ENCODE results near the gene COPZ1.

The COPZ1 gene

GRCh38 chr12:54373649-54374561 is 49.0 kb downstream of the COPZ1 start:
- H3K4ac ChIP-seq (ENCODE audit: low read depth in 1 of 2, low read length in 2 of 2): no peak overlapping the region
- H3K4me3 ChIP-seq (ENCODE audit: insufficient read depth in 1 of 2, low read depth in 1 of 2, low read length in 2 of 2): no peak overlapping the region
- no peak overlapping the region for H2AK5ac ChIP-seq (ENCODE audit: low read length, severe bottlenecking)
- no peak overlapping the region for H2BK15ac ChIP-seq (ENCODE audit: low read depth, poor library complexity, severe bottlenecking)
- H2BK12ac ChIP-seq (ENCODE audit: low read length in 2 of 2): no peak overlapping the region
- H3K9ac ChIP-seq (ENCODE audit: low read length): no peak overlapping the region
- H2BK5ac ChIP-seq (ENCODE audit: low read depth, low read length, poor library complexity, severe bottlenecking): no peak overlapping the region
- peaks cover 3 to 38% of the 10 kb centered on the region in 2 experiments for H3K36me3 ChIP-seq (ENCODE audit: control insufficient read depth in 1 of 2, insufficient read depth in 2 of 2, low read depth in 1 of 2, low read length in 2 of 2)
- H3K27me3 ChIP-seq (ENCODE audit: control insufficient read depth in 1 of 2, insufficient read depth in 1 of 2, low read length in 2 of 2): no peaks in the 10 kb centered on the region
- H3K23ac ChIP-seq (ENCODE audit: low read length in 2 of 2): no peak overlapping the region
- no peak overlapping the region for H2AFZ ChIP-seq (ENCODE audit: low read depth, low read length)
- H3K4me2 ChIP-seq (ENCODE audit: low read length, poor library complexity, severe bottlenecking): no peak overlapping the region
- no peak overlapping the region for H4K91ac ChIP-seq (ENCODE audit: low read length)
- H3K14ac ChIP-seq (ENCODE audit: low read length in 2 of 2): no peak overlapping the region
- no peak overlapping the region for H4K8ac ChIP-seq (ENCODE audit: low read length)
- H3K9me3 ChIP-seq (ENCODE audit: control insufficient read depth, low read length): no peaks in the 10 kb centered on the region
- WGBS: 94% methylated on average over 10 of the region's 10 CpGs
- peaks cover 11% of the 10 kb centered on the region for H3K79me1 ChIP-seq (replicated peaks; ENCODE audit: low read length, poor library complexity, severe bottlenecking)
- H3K18ac ChIP-seq (ENCODE audit: low read depth in 1 of 2, low read length in 2 of 2): no peak overlapping the region
- no peak overlapping the region for H2BK120ac ChIP-seq (ENCODE audit: low read depth, low read length)
- peaks cover 32% of the 10 kb centered on the region for H3K4me1 ChIP-seq (ENCODE audit: control insufficient read depth, insufficient read depth, low read depth, low read length)
- H3K27ac ChIP-seq (ENCODE audit: low read length, poor library complexity, severe bottlenecking): no peak overlapping the region
- no peak for DNase-seq

GRCh38 chr12:54374562-54375258 is 49.8 kb downstream of the COPZ1 start:
- H2AK5ac ChIP-seq (ENCODE audit: low read length, severe bottlenecking): no peak overlapping the region
- H3K36me3 ChIP-seq (ENCODE audit: control insufficient read depth in 1 of 2, insufficient read depth in 2 of 2, low read depth in 1 of 2, low read length in 2 of 2): peaks cover 3 to 38% of the 10 kb centered on the region in 2 experiments
- no peak overlapping the region for H3K4ac ChIP-seq (ENCODE audit: low read depth in 1 of 2, low read length in 2 of 2)
- H2BK120ac ChIP-seq (ENCODE audit: low read depth, low read length): no peak overlapping the region
- no peak overlapping the region for H3K27ac ChIP-seq (ENCODE audit: low read length, poor library complexity, severe bottlenecking)
- H3K4me3 ChIP-seq (ENCODE audit: insufficient read depth in 1 of 2, low read depth in 1 of 2, low read length in 2 of 2): no peak overlapping the region
- H2AFZ ChIP-seq (ENCODE audit: low read depth, low read length): no peak overlapping the region
- no peak overlapping the region for H3K14ac ChIP-seq (ENCODE audit: low read length in 2 of 2)
- 9% methylated on average over 1 of the region's 2 CpGs for WGBS
- no peak overlapping the region for H2BK15ac ChIP-seq (ENCODE audit: low read depth, poor library complexity, severe bottlenecking)
- no peak overlapping the region for H2BK5ac ChIP-seq (ENCODE audit: low read depth, low read length, poor library complexity, severe bottlenecking)
- no peaks in the 10 kb centered on the region for H3K9me3 ChIP-seq (ENCODE audit: control insufficient read depth, low read length)
- peaks cover 11% of the 10 kb centered on the region for H3K79me1 ChIP-seq (replicated peaks; ENCODE audit: low read length, poor library complexity, severe bottlenecking)
- no peak overlapping the region for H2BK12ac ChIP-seq (ENCODE audit: low read length in 2 of 2)
- no peak overlapping the region for H4K8ac ChIP-seq (ENCODE audit: low read length)
- H3K23ac ChIP-seq (ENCODE audit: low read length in 2 of 2): no peak overlapping the region
- H3K4me2 ChIP-seq (ENCODE audit: low read length, poor library complexity, severe bottlenecking): no peak overlapping the region
- H3K9ac ChIP-seq (ENCODE audit: low read length): no peak overlapping the region
- no peak for DNase-seq
- no peaks in the 10 kb centered on the region for H3K27me3 ChIP-seq (ENCODE audit: control insufficient read depth in 1 of 2, insufficient read depth in 1 of 2, low read length in 2 of 2)
- no peak overlapping the region for H3K18ac ChIP-seq (ENCODE audit: low read depth in 1 of 2, low read length in 2 of 2)
- H4K91ac ChIP-seq (ENCODE audit: low read length): no peak overlapping the region
- peaks cover 30% of the 10 kb centered on the region for H3K4me1 ChIP-seq (ENCODE audit: control insufficient read depth, insufficient read depth, low read depth, low read length)

- H4K91ac ChIP-seq (ENCODE audit: low read length): no peak overlapping the region
- peaks cover 11% of the 10 kb centered on the region for H3K79me1 ChIP-seq (replicated peaks; ENCODE audit: low read length, poor library complexity, severe bottlenecking)
- H3K4me1 ChIP-seq (ENCODE audit: control insufficient read depth, insufficient read depth, low read depth, low read length): peaks cover 28% of the 10 kb centered on the region
- no peak overlapping the region for H3K18ac ChIP-seq (ENCODE audit: low read depth in 1 of 2, low read length in 2 of 2)
- H2BK120ac ChIP-seq (ENCODE audit: low read depth, low read length): no peak overlapping the region
- H3K4ac ChIP-seq (ENCODE audit: low read depth in 1 of 2, low read length in 2 of 2): no peak overlapping the region
- H3K9me3 ChIP-seq (ENCODE audit: control insufficient read depth, low read length): no peaks in the 10 kb centered on the region
- peaks cover 3 to 38% of the 10 kb centered on the region in 2 experiments for H3K36me3 ChIP-seq (ENCODE audit: control insufficient read depth in 1 of 2, insufficient read depth in 2 of 2, low read depth in 1 of 2, low read length in 2 of 2)
- H2AFZ ChIP-seq (ENCODE audit: low read depth, low read length): no peak overlapping the region
- no peak overlapping the region for H3K27ac ChIP-seq (ENCODE audit: low read length, poor library complexity, severe bottlenecking)
- no peak overlapping the region for H3K23ac ChIP-seq (ENCODE audit: low read length in 2 of 2)
- H3K14ac ChIP-seq (ENCODE audit: low read length in 2 of 2): no peak overlapping the region
- H2BK12ac ChIP-seq (ENCODE audit: low read length in 2 of 2): no peak overlapping the region
- DNase-seq: no peak
- H2BK15ac ChIP-seq (ENCODE audit: low read depth, poor library complexity, severe bottlenecking): no peak overlapping the region
- no peak overlapping the region for H3K4me2 ChIP-seq (ENCODE audit: low read length, poor library complexity, severe bottlenecking)
- no peak overlapping the region for H2AK5ac ChIP-seq (ENCODE audit: low read length, severe bottlenecking)
- WGBS: 81% methylated on average over 2 of the region's 2 CpGs
- H4K8ac ChIP-seq (ENCODE audit: low read length): no peak overlapping the region
- no peak overlapping the region for H2BK5ac ChIP-seq (ENCODE audit: low read depth, low read length, poor library complexity, severe bottlenecking)
- H3K4me3 ChIP-seq (ENCODE audit: insufficient read depth in 1 of 2, low read depth in 1 of 2, low read length in 2 of 2): no peak overlapping the region
- H3K9ac ChIP-seq (ENCODE audit: low read length): no peak overlapping the region
- no peaks in the 10 kb centered on the region for H3K27me3 ChIP-seq (ENCODE audit: control insufficient read depth in 1 of 2, insufficient read depth in 1 of 2, low read length in 2 of 2)
Observed at GRCh38 chr12:54375259-54375579, 50.3 kb downstream of the COPZ1 start.

- no peak overlapping the region for H2BK5ac ChIP-seq (ENCODE audit: low read depth, low read length, poor library complexity, severe bottlenecking)
- peak overlapping the region; percentile 33 for H3K9ac ChIP-seq (ENCODE audit: low read length)
- H3K79me1 ChIP-seq (replicated peaks; ENCODE audit: low read length, poor library complexity, severe bottlenecking): peaks cover 11% of the 10 kb centered on the region
- H3K27ac ChIP-seq (ENCODE audit: low read length, poor library complexity, severe bottlenecking): no peak overlapping the region
- H2AFZ ChIP-seq (ENCODE audit: low read depth, low read length): no peak overlapping the region
- no peak overlapping the region for H3K4me3 ChIP-seq (ENCODE audit: insufficient read depth in 1 of 2, low read depth in 1 of 2, low read length in 2 of 2)
- no peak overlapping the region for H2BK12ac ChIP-seq (ENCODE audit: low read length in 2 of 2)
- no peak overlapping the region for H4K8ac ChIP-seq (ENCODE audit: low read length)
- H3K4me2 ChIP-seq (ENCODE audit: low read length, poor library complexity, severe bottlenecking): no peak overlapping the region
- H3K14ac ChIP-seq (ENCODE audit: low read length in 2 of 2): no peak overlapping the region
- H3K9me3 ChIP-seq (ENCODE audit: control insufficient read depth, low read length): no peaks in the 10 kb centered on the region
- no peak overlapping the region for H3K18ac ChIP-seq (ENCODE audit: low read depth in 1 of 2, low read length in 2 of 2)
- H3K27me3 ChIP-seq (ENCODE audit: control insufficient read depth in 1 of 2, insufficient read depth in 1 of 2, low read length in 2 of 2): no peaks in the 10 kb centered on the region
- peaks cover 3 to 29% of the 10 kb centered on the region in 2 experiments for H3K36me3 ChIP-seq (ENCODE audit: control insufficient read depth in 1 of 2, insufficient read depth in 2 of 2, low read depth in 1 of 2, low read length in 2 of 2)
- H3K4me1 ChIP-seq (ENCODE audit: control insufficient read depth, insufficient read depth, low read depth, low read length): peaks cover 24% of the 10 kb centered on the region
- no peak overlapping the region for H2BK120ac ChIP-seq (ENCODE audit: low read depth, low read length)
- no peak overlapping the region for H3K4ac ChIP-seq (ENCODE audit: low read depth in 1 of 2, low read length in 2 of 2)
- H3K23ac ChIP-seq (ENCODE audit: low read length in 2 of 2): no peak overlapping the region
- DNase-seq: no peak
- no peak overlapping the region for H4K91ac ChIP-seq (ENCODE audit: low read length)
- WGBS: 60% methylated on average over 3 of the region's 4 CpGs
- H2AK5ac ChIP-seq (ENCODE audit: low read length, severe bottlenecking): no peak overlapping the region
- H2BK15ac ChIP-seq (ENCODE audit: low read depth, poor library complexity, severe bottlenecking): no peak overlapping the region
Observed at GRCh38 chr12:54376596-54376995, 51.7 kb downstream of the COPZ1 start.
